ENCODE data around the gene NBAS.
"Not testable (repeated sequence)": the region's sequence is repeated elsewhere in the genome, so short reads cannot be mapped to it uniquely, and the experiment has no call there.

Gene NBAS

GRCh38 chr2:15412309-15412708 lies 148.8 kb downstream of the NBAS start:
- DNase-seq (ENCODE audit: low read depth), result no peak

- no peak for DNase-seq (ENCODE audit: low read depth)
Measured at GRCh38 chr2:15410884-15411283, 150.2 kb downstream of the NBAS start.

GRCh38 chr2:15408759-15409158 lies 152.4 kb downstream of the NBAS start:
- no peak for DNase-seq (ENCODE audit: low read depth)

- no peak for DNase-seq (ENCODE audit: low read depth)
Measured at GRCh38 chr2:15407666-15408065, 153.5 kb downstream of the NBAS start.

- DNase-seq (ENCODE audit: low read depth), result not testable (repeated sequence)
Measured at GRCh38 chr2:15404511-15404910, 156.6 kb downstream of the NBAS start.

- no peak for DNase-seq (ENCODE audit: low read depth)
Measured at GRCh38 chr2:15400240-15400826, 160.8 kb downstream of the NBAS start.

- no peak for DNase-seq (ENCODE audit: low read depth)
Measured at GRCh38 chr2:15399241-15399640, 161.9 kb downstream of the NBAS start.

- no peak for DNase-seq (ENCODE audit: low read depth)
Measured at GRCh38 chr2:15391751-15392150, 169.4 kb downstream of the NBAS start.

- DNase-seq (ENCODE audit: low read depth), result no peak
Measured at GRCh38 chr2:15389895-15390294, 171.2 kb downstream of the NBAS start.

- no peak for DNase-seq (ENCODE audit: low read depth)
Measured at GRCh38 chr2:15389326-15389700, 171.8 kb downstream of the NBAS start.

- no peak for DNase-seq (ENCODE audit: low read depth)
Measured at GRCh38 chr2:15388406-15389325, 172.5 kb downstream of the NBAS start.

GRCh38 chr2:15385184-15385583 lies 175.9 kb downstream of the NBAS start:
- DNase-seq (ENCODE audit: low read depth), result no peak

GRCh38 chr2:15383695-15384350 lies 177.3 kb downstream of the NBAS start:
- no peak for DNase-seq (ENCODE audit: low read depth)

- no peak for DNase-seq (ENCODE audit: low read depth)
Measured at GRCh38 chr2:15378148-15378908, 182.8 kb downstream of the NBAS start.

- DNase-seq (ENCODE audit: low read depth), result no peak
Measured at GRCh38 chr2:15377202-15377601, 183.9 kb downstream of the NBAS start.

GRCh38 chr2:15372019-15372418 lies 189.1 kb downstream of the NBAS start:
- no peak for DNase-seq (ENCODE audit: low read depth)

- DNase-seq (ENCODE audit: low read depth), result no peak
Measured at GRCh38 chr2:15369129-15369528, 192.0 kb downstream of the NBAS start.

- DNase-seq (ENCODE audit: low read depth), result no peak
Measured at GRCh38 chr2:15367715-15368114, 193.4 kb downstream of the NBAS start.

- DNase-seq (ENCODE audit: low read depth), result no peak
Measured at GRCh38 chr2:15367205-15367604, 193.9 kb downstream of the NBAS start.

- no peak for DNase-seq (ENCODE audit: low read depth)
Measured at GRCh38 chr2:15365411-15365810, 195.7 kb downstream of the NBAS start.

- no peak for DNase-seq (ENCODE audit: low read depth)
Measured at GRCh38 chr2:15364561-15364960, 196.6 kb downstream of the NBAS start.

GRCh38 chr2:15363734-15364133 lies 197.4 kb downstream of the NBAS start:
- DNase-seq (ENCODE audit: low read depth), result no peak
